T-helper 1 cell treated with Interleukin-12 subunit alpha and Interleukin-12 subunit beta and Interleukin-4 antibody, amounts not matched to agents 30 μg/mL and 1 μg/mL, for 36 hours (primary cell): Measurements from ENCODE around the gene DBT.
"Not testable (repeated sequence)": the region's sequence is repeated elsewhere in the genome, so short reads cannot be mapped to it uniquely, and the experiment has no call there.

ENCODE experiments used
- H3K27ac Mint-ChIP-seq: one replicate; pipeline ENCODE4 v1.8.0; 2021; ENCODE audit warnings: mild to moderate bottlenecking, mixed read lengths
- H3K27me3 Mint-ChIP-seq: one replicate; pipeline ENCODE4 v1.8.0; 2021; ENCODE audit warnings: low read depth, mixed read lengths
- H3K36me3 Mint-ChIP-seq: one replicate; pipeline ENCODE4 v1.8.0; 2021; ENCODE audit warnings: low read depth, mixed read lengths
- H3K4me1 Mint-ChIP-seq: one replicate; pipeline ENCODE4 v1.8.0; 2021; ENCODE audit warnings: low read depth, mixed read lengths
- H3K4me3 Mint-ChIP-seq: one replicate; pipeline ENCODE4 v1.8.0; 2021; ENCODE audit warnings: mild to moderate bottlenecking, moderate library complexity, mixed read lengths
- H3K9me3 Mint-ChIP-seq: one replicate; pipeline ENCODE4 v1.8.0; 2021; ENCODE audit warnings: mixed read lengths

The DBT gene

GRCh38 chr1:100233566-100233965 is 16.1 kb downstream of the DBT start:
- H3K9me3 Mint-ChIP-seq, H3K4me1 Mint-ChIP-seq, H3K27me3 Mint-ChIP-seq, H3K4me3 Mint-ChIP-seq, H3K27ac Mint-ChIP-seq: not testable (repeated sequence)
- peaks cover 26% of the 10 kb centered on the region for H3K36me3 Mint-ChIP-seq

GRCh38 chr1:100232156-100232555 is 17.5 kb downstream of the DBT start:
- no peaks in the 10 kb centered on the region for H3K9me3 Mint-ChIP-seq

GRCh38 chr1:100231721-100232120 is 17.9 kb downstream of the DBT start:
- H3K9me3 Mint-ChIP-seq = no peaks in the 10 kb centered on the region
- H3K4me1 Mint-ChIP-seq = peaks cover 1% of the 10 kb centered on the region
- H3K36me3 Mint-ChIP-seq = peaks cover 29% of the 10 kb centered on the region
- no peaks in the 10 kb centered on the region for H3K27me3 Mint-ChIP-seq
- H3K4me3 Mint-ChIP-seq = no peak overlapping the region
- no peak overlapping the region for H3K27ac Mint-ChIP-seq

More at GRCh38 chr1:100232156-100232555, 17.5 kb downstream of the DBT start:
- Mint-ChIP-seq H3K4me3 (no peak overlapping the region), H3K36me3 (peaks cover 27% of the 10 kb centered on the region), H3K4me1 (peaks cover 1% of the 10 kb centered on the region), H3K27ac (no peak overlapping the region), H3K27me3 (no peaks in the 10 kb centered on the region)

GRCh38 chr1:100230765-100231164 is 18.9 kb downstream of the DBT start:
- Mint-ChIP-seq H3K36me3 (peaks cover 29% of the 10 kb centered on the region), H3K27ac (no peak overlapping the region), H3K27me3 (no peaks in the 10 kb centered on the region), H3K4me3 (no peak overlapping the region), H3K4me1 (peaks cover 1% of the 10 kb centered on the region), H3K9me3 (no peaks in the 10 kb centered on the region)

GRCh38 chr1:100229681-100230443 is 19.8 kb downstream of the DBT start:
- H3K9me3 Mint-ChIP-seq = no peaks in the 10 kb centered on the region
- peaks cover 29% of the 10 kb centered on the region for H3K36me3 Mint-ChIP-seq
- no peak overlapping the region for H3K27ac Mint-ChIP-seq
- H3K27me3 Mint-ChIP-seq = no peaks in the 10 kb centered on the region
- H3K4me3 Mint-ChIP-seq = no peak overlapping the region
- peaks cover 4% of the 10 kb centered on the region for H3K4me1 Mint-ChIP-seq

GRCh38 chr1:100222428-100222827 is 27.2 kb downstream of the DBT start:
- H3K36me3 Mint-ChIP-seq = peaks cover 23% of the 10 kb centered on the region
- H3K27ac Mint-ChIP-seq = no peak overlapping the region
- H3K4me3 Mint-ChIP-seq = no peak overlapping the region

GRCh38 chr1:100219883-100220282 is 29.8 kb downstream of the DBT start:
- peaks cover 23% of the 10 kb centered on the region for H3K36me3 Mint-ChIP-seq
- H3K27me3 Mint-ChIP-seq = no peaks in the 10 kb centered on the region
- no peaks in the 10 kb centered on the region for H3K9me3 Mint-ChIP-seq
- peaks cover 5% of the 10 kb centered on the region for H3K4me1 Mint-ChIP-seq
- H3K27ac Mint-ChIP-seq = no peak overlapping the region
- no peak overlapping the region for H3K4me3 Mint-ChIP-seq

More at GRCh38 chr1:100222428-100222827, 27.2 kb downstream of the DBT start:
- H3K9me3 Mint-ChIP-seq = no peaks in the 10 kb centered on the region
- peaks cover 8% of the 10 kb centered on the region for H3K4me1 Mint-ChIP-seq
- H3K27me3 Mint-ChIP-seq = no peaks in the 10 kb centered on the region

- H3K27me3 Mint-ChIP-seq = no peaks in the 10 kb centered on the region
- H3K4me3 Mint-ChIP-seq = no peak overlapping the region
- H3K36me3 Mint-ChIP-seq = peaks cover 23% of the 10 kb centered on the region
- H3K9me3 Mint-ChIP-seq = no peaks in the 10 kb centered on the region
- H3K27ac Mint-ChIP-seq = no peak overlapping the region
- peaks cover 5% of the 10 kb centered on the region for H3K4me1 Mint-ChIP-seq
These were observed 30.2 kb downstream of the DBT start for GRCh38 chr1:100219457-100219856.

- no peak overlapping the region for H3K27ac Mint-ChIP-seq
- H3K36me3 Mint-ChIP-seq = peaks cover 28% of the 10 kb centered on the region
- H3K4me1 Mint-ChIP-seq = peaks cover 5% of the 10 kb centered on the region
- H3K4me3 Mint-ChIP-seq = no peak overlapping the region
- H3K9me3 Mint-ChIP-seq = no peaks in the 10 kb centered on the region
- H3K27me3 Mint-ChIP-seq = no peaks in the 10 kb centered on the region
These were observed 31.8 kb downstream of the DBT start for GRCh38 chr1:100217834-100218233.

- peaks cover 30% of the 10 kb centered on the region for H3K36me3 Mint-ChIP-seq
- H3K4me1 Mint-ChIP-seq = peaks cover 5% of the 10 kb centered on the region
- H3K4me3 Mint-ChIP-seq = no peak overlapping the region
- no peaks in the 10 kb centered on the region for H3K27me3 Mint-ChIP-seq
- H3K9me3 Mint-ChIP-seq = no peaks in the 10 kb centered on the region
- H3K27ac Mint-ChIP-seq = no peak overlapping the region
These were observed 34.5 kb downstream of the DBT start for GRCh38 chr1:100215101-100215500.

- H3K27ac Mint-ChIP-seq = no peak overlapping the region
- no peaks in the 10 kb centered on the region for H3K9me3 Mint-ChIP-seq
- peaks cover 20% of the 10 kb centered on the region for H3K36me3 Mint-ChIP-seq
- no peaks in the 10 kb centered on the region for H3K27me3 Mint-ChIP-seq
- H3K4me1 Mint-ChIP-seq = no peaks in the 10 kb centered on the region
- H3K4me3 Mint-ChIP-seq = no peak overlapping the region
These were observed 36.5 kb downstream of the DBT start for GRCh38 chr1:100213141-100213540.

GRCh38 chr1:100206301-100206700 is 43.3 kb downstream of the DBT start:
- no peaks in the 10 kb centered on the region for H3K4me1 Mint-ChIP-seq
- H3K27ac Mint-ChIP-seq = no peak overlapping the region
- H3K27me3 Mint-ChIP-seq = no peaks in the 10 kb centered on the region
- no peak overlapping the region for H3K4me3 Mint-ChIP-seq
- peaks cover 15% of the 10 kb centered on the region for H3K9me3 Mint-ChIP-seq
- H3K36me3 Mint-ChIP-seq = peaks cover 39% of the 10 kb centered on the region

GRCh38 chr1:100205593-100205992 is 44.0 kb downstream of the DBT start:
- not testable (repeated sequence) for H3K27ac Mint-ChIP-seq, H3K4me1 Mint-ChIP-seq, H3K4me3 Mint-ChIP-seq, H3K27me3 Mint-ChIP-seq
- Mint-ChIP-seq H3K36me3 (peaks cover 45% of the 10 kb centered on the region), H3K9me3 (peaks cover 15% of the 10 kb centered on the region)

- peaks cover 43% of the 10 kb centered on the region for H3K36me3 Mint-ChIP-seq
These were observed 44.5 kb downstream of the DBT start for GRCh38 chr1:100205103-100205502.

GRCh38 chr1:100202703-100203102 is 46.9 kb downstream of the DBT start:
- H3K4me3 Mint-ChIP-seq, H3K27ac Mint-ChIP-seq, H3K4me1 Mint-ChIP-seq, H3K27me3 Mint-ChIP-seq: not testable (repeated sequence)
- peaks cover 15% of the 10 kb centered on the region for H3K9me3 Mint-ChIP-seq
- H3K36me3 Mint-ChIP-seq = peaks cover 51% of the 10 kb centered on the region

More at GRCh38 chr1:100205103-100205502, 44.5 kb downstream of the DBT start:
- peaks cover 15% of the 10 kb centered on the region for H3K9me3 Mint-ChIP-seq
- H3K27ac Mint-ChIP-seq, H3K4me3 Mint-ChIP-seq, H3K4me1 Mint-ChIP-seq, H3K27me3 Mint-ChIP-seq: not testable (repeated sequence)
